AG09309 (cell line): ENCODE measurements around the gene EN2.

Experiments
- DNase-seq: peaks from one replicate; pipeline ENCODE4 v3.0.0-alpha.2; 2010; ENCODE audit warnings: low read depth
- H3K4me3 ChIP-seq: 2 replicates; pipeline ENCODE4 v1.5.1; 2011; ENCODE audit warnings: mild to moderate bottlenecking, low read depth, low read length, moderate library complexity; ENCODE audit not compliant: control insufficient read depth
- CTCF ChIP-seq: IDR thresholded peaks from 2 replicates; pipeline ENCODE4 v1.5.1; 2011; ENCODE audit warnings: mild to moderate bottlenecking, low read depth, low read length, inconsistent platforms; ENCODE audit not compliant: insufficient read depth, control insufficient read depth; ENCODE audit errors: missing control alignments

Gene EN2

GRCh38 chr7:155412416-155413253 is 45.3 kb upstream of the EN2 start:
- H3K4me3 ChIP-seq, result no peak overlapping the region
- peak; percentile 56 for TF ChIP-seq CTCF
- no peak for DNase-seq

- no peak for TF ChIP-seq CTCF
- no peak overlapping the region for H3K4me3 ChIP-seq
- no peak for DNase-seq
These were observed 43.1 kb upstream of the EN2 start for GRCh38 chr7:155414547-155415492.

DNA sequence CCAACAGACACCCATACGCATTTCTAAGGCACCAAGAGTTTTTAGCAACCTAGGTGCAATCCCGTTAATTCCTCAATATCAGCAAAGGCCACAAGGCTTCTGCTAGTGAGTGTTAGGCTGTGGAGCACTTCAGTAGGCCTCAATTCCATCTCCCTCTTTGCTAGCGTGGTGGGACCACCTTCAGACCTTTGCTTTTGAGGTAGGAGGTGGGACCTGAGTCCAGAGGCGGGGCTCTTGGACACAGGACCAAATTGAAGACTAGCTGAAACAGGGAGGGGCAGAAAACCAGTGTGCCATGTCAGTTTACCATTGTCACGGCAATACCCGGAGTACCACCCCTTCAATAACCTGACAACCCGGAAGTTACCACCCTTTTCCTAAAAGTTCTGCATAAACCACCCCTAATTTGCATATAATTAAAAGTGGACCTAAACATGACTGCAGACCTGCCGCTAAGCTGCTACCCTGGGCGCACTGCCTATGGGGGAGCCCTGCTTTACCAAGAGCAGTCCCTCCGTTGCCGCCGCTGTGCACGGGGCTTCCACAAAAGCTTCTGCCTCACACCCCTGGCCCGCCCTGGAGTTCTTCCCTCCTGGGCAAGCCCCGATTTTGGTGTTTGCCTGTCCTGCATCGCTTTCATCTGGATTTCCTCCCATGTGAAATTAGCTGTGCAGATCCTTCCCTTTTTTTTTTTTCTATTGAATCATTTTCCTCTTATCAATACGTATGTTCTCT is 41.1 kb upstream of the EN2 start:
- H3K4me3 ChIP-seq, result no peak overlapping the region
- no peak for DNase-seq
- TF ChIP-seq CTCF, result no peak

GRCh38 chr7:155418304-155418703 is 39.6 kb upstream of the EN2 start:
- H3K4me3 ChIP-seq, result no peak overlapping the region
- TF ChIP-seq CTCF, result no peak
- no peak for DNase-seq

DNA sequence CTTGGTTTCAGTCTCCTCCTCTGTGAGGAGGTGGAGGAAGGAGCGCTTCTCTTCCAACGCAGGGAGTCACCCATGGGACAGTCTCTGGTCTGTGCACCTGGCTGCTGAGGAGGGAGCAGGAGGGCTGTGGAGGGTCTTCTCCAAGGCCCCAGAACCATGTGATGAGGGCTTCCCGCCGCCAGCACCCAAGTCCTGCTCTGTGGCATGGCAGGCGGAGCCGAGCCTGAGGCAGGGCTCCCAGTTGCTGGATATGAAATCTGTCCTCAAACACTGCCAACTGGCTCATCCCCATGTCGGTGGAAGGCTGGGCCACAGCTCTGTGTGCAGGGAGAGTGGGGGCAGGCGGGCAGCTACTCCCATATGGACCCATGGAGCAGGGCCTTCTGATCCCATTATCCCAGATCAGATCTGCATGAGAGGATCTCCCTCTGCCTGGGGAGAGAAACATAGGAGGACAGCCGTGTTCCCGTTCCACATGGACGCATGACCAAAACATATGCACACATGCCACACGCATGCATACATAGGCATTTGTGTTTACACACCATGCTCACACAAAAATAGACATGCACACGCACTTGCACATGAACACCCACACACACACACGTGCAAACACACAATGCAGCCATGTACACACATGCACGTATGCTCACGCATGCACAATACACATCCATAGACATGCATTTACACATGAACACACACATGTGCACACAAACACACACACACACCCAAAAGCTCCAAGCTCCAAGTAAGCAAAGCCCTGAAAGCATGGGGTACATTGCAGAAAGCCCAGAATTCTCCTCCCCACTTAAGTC is 38.8 kb upstream of the EN2 start:
- DNase-seq, result no peak
- H3K4me3 ChIP-seq, result no peak overlapping the region
- TF ChIP-seq CTCF, result no peak

GRCh38 chr7:155420116-155420515 is 37.8 kb upstream of the EN2 start:
- no peak overlapping the region for H3K4me3 ChIP-seq
- DNase-seq, result no peak
- TF ChIP-seq CTCF, result no peak
